Pancreas (tissue), 10 donors: ENCODE data around the gene FILIP1. TPM values are rescaled to one million over a fixed set of nuclear protein-coding genes. Genes with fewer than 3 reads are reported as not detected.
A peak's percentile ranks its signal among the peaks of the same experiment; 100 is the strongest.

Experiments
- ATAC-seq, 4 donors: fragments of 200-7000 bp; cut with Tn5 transposase; one replicate each; pipeline versions ENCODE4 v1.8.0 to v1.9.1; 2020; ENCODE audit warnings: mild to moderate bottlenecking in 4 of 4, moderate library complexity in 4 of 4
- DNase-seq, 6 donors: peaks; one replicate each; pipeline ENCODE4 v3.0.0-alpha.2; 2020
- FAIRE-seq: peaks from 2 replicates; lab custom pipeline; 2012; peaks lifted over from hg19 to GRCh38; lab: Jason Lieb, UNC
- H3K27ac ChIP-seq, 4 donors: fragments of 200-600 bp; sonication (generic); 1 replicate in 3 of 4; 2 replicates in 1 of 4; pipeline versions ENCODE4 v1.5.0 to v1.8.0; 2020
- H3K27me3 ChIP-seq, 4 donors: fragments of 200-600 bp; one replicate each; pipeline ENCODE4 v1.8.0; 2021
- H3K36me3 ChIP-seq, 3 donors: fragments of 200-600 bp; sonication (generic) in 1 of 3; one replicate each; pipeline versions ENCODE4 v1.5.0 to v1.8.0; 2020 to 2021
- H3K4me1 ChIP-seq, 3 donors: fragments of 200-600 bp; one replicate each; pipeline ENCODE4 v1.8.0; 2021
- H3K4me3 ChIP-seq, 4 donors: fragments of 200-600 bp; sonication (generic) in 2 of 4; one replicate each; pipeline versions ENCODE4 v1.5.0 to v1.8.0; 2020 to 2021
- H3K9me3 ChIP-seq, 4 donors: fragments of 200-600 bp; one replicate each; pipeline ENCODE4 v1.8.0; 2021
- CTCF ChIP-seq, 4 donors: fragments of 200-600 bp; sonication (generic) in 3 of 4; IDR thresholded peaks; one replicate each; pipeline versions ENCODE4 v1.5.0 to v1.8.0; 2021; ENCODE audit warnings: antibody characterized with exemption in 4 of 4
- WGBS, 2 donors: extraction: QIAGEN DNeasy Blood & Tissue Kit; methylation state at CpG; one replicate each; pipeline ENCODE4 v1.1.7; 2013; 5-methylcytosine and 5-hydroxymethylcytosine counted together
- intact Hi-C, 3 donors: fragments of 100-400 bp; cut with DNase I; formaldehyde crosslinking; loops; one replicate each; pipeline versions ENCODE4 v1.11.1 to v1.14.2; 2022
- polyA plus RNA-seq, 2 donors: library from polyadenylated mRNA; stranded (reverse); fragments of 200-250 nt; gene quantifications; one replicate each; pipeline ENCODE4 v1.2.3, GENCODE V29; 2013
- total RNA-seq, 6 donors: library from RNA; stranded (reverse); fragmentation: NEBNext Ultra II Directional in 4 of 6; extraction: Animal tissue kit (Norgen Biotek cat#: 25700) in 4 of 6; gene quantifications; one replicate each; pipeline versions ENCODE4 v1.2.1 to v1.2.4, GENCODE V29; 2021 to 2023
- donor health status: healthy with polysubstance abuse.
- donor health status: DM: no; HTN: no; CAD: no; lungs with moderate emphysema.
- donor health status: DM: no; HTN: no; CAD: no.
- donor health status: control.
- donor health status: control.
- donor health status: Bipolar disorder and iron deficiency.
- donor health status: DM: yes; HTN: yes; CAD: no.
- donor health status: DM: no; HTN: no; CAD: no.
- donor health status: DM: no; HTN: no; CAD: no.
- donor health status: DM: yes; HTN: yes; CAD: no.

FILIP1 gene
- total and polyA plus RNA-seq, 8 donors: 0.33 to 3.6 (median 1.5) TPM

- DNase-seq: no peak
- 57 to 59% methylated on average over 2 of the region's 2 CpGs for WGBS, 2 donors
- FAIRE-seq: no peak
Measured at GRCh38 chr6:75279418-75279817, 214.2 kb downstream of the FILIP1 start.

GRCh38 chr6:75278474-75279077, 215.0 kb downstream of the FILIP1 start:
- WGBS, 2 donors: 27 to 29% methylated on average over 4 of the region's 4 CpGs
- no peak for FAIRE-seq
- H3K27ac ChIP-seq: no peak overlapping the region
- H3K4me1 ChIP-seq: peaks cover 15 to 56% (median 47%) of the 10 kb centered on the region in 3 donors
- no peaks in the 10 kb centered on the region for H3K9me3 ChIP-seq
- no peak for TF ChIP-seq CTCF (IDR thresholded peaks at IDR 0.05)
- intact Hi-C loops: no loop called here
- DNase-seq: no peak
- ATAC-seq: no peak
- H3K36me3 ChIP-seq: no peaks in the 10 kb centered on the region
- H3K4me3 ChIP-seq: no peak overlapping the region
- no peaks in the 10 kb centered on the region for H3K27me3 ChIP-seq

More at GRCh38 chr6:75279418-75279817, 214.2 kb downstream of the FILIP1 start:
- no peak for ATAC-seq
- H3K36me3 ChIP-seq: no peaks in the 10 kb centered on the region
- intact Hi-C loops: no loop called here
- H3K4me1 ChIP-seq: peaks cover 12 to 47% (median 44%) of the 10 kb centered on the region in 3 donors
- no peak overlapping the region for H3K4me3 ChIP-seq
- TF ChIP-seq CTCF (IDR thresholded peaks at IDR 0.05): no peak
- H3K27ac ChIP-seq: no peak overlapping the region
- no peaks in the 10 kb centered on the region for H3K9me3 ChIP-seq
- no peaks in the 10 kb centered on the region for H3K27me3 ChIP-seq

- no peak overlapping the region for H3K27ac ChIP-seq
- H3K4me1 ChIP-seq: peaks cover 26 to 48% (median 34%) of the 10 kb centered on the region in 3 donors
- no peak for TF ChIP-seq CTCF (IDR thresholded peaks at IDR 0.05)
- no peaks in the 10 kb centered on the region for H3K9me3 ChIP-seq
- intact Hi-C loops: no loop called here
- FAIRE-seq (no peak), ATAC-seq (no peak), DNase-seq (no peak)
- H3K36me3 ChIP-seq: no peaks in the 10 kb centered on the region
- H3K4me3 ChIP-seq: no peak overlapping the region
- H3K27me3 ChIP-seq: no peaks in the 10 kb centered on the region
Measured at GRCh38 chr6:75275067-75275466, 218.5 kb downstream of the FILIP1 start.

- peaks cover 20 to 39% (median 25%) of the 10 kb centered on the region in 3 donors for H3K4me1 ChIP-seq
- 68 to 78% methylated on average over 4 of the region's 4 CpGs for WGBS, 2 donors
Measured at GRCh38 chr6:75273009-75273408, 220.6 kb downstream of the FILIP1 start.

More at GRCh38 chr6:75273009-75273408, 220.6 kb downstream of the FILIP1 start:
- no peaks in the 10 kb centered on the region for H3K27me3 ChIP-seq
- H3K4me3 ChIP-seq: no peak overlapping the region
- no peaks in the 10 kb centered on the region for H3K9me3 ChIP-seq
- no peak for TF ChIP-seq CTCF (IDR thresholded peaks at IDR 0.05)
- FAIRE-seq (no peak), DNase-seq (no peak), ATAC-seq (peak in 2 of 4 donors; percentile 26 to 39)
- H3K36me3 ChIP-seq: no peaks in the 10 kb centered on the region
- intact Hi-C loops: no loop called here
- peak overlapping the region in 2 of 4 donors; percentile 6 to 14 for H3K27ac ChIP-seq
